K562 treated with DMSO at 1 percent for 12 hours (cell line): ENCODE data around the gene SPRN. TPM values are rescaled to one million over a fixed set of nuclear protein-coding genes. Genes with fewer than 3 reads are reported as not detected.

Source experiments
- total RNA-seq: library from RNA; unstranded; fragments of 300-600 nt; gene quantifications from 2 replicates; pipeline ENCODE4 v1.2.3, GENCODE V29; 2022; ENCODE audit not compliant: insufficient read depth

SPRN gene, protein sequence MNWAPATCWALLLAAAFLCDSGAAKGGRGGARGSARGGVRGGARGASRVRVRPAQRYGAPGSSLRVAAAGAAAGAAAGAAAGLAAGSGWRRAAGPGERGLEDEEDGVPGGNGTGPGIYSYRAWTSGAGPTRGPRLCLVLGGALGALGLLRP
- total RNA-seq: 0.68 and 2.4 TPM in 2 replicates

DNA sequence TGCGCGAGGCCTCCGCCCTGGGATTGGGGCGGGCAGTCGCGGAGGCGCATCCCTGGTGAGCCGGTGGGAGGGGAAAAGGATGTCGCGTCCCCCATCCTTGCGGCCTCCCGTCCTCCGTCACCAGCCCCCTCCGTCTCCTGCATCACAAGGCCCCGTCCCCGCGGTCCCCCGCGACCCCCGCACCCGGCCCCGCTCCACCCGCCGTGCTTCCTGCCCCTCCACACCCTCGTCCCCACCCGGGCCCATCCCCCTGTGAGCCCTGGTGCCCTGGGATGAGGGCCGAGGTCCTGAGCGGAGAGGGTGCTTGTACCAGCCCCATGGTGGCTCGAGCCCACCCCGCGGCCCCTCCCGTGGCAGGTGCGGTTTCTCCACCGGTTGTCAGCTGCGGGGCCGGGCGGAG lies at the start of gene SPRN:
SPRN (minus strand) TSS at position 25 of the 400 bp plus-strand sequence. CDS start 944 bp downstream, outside the sequence.

DNA sequence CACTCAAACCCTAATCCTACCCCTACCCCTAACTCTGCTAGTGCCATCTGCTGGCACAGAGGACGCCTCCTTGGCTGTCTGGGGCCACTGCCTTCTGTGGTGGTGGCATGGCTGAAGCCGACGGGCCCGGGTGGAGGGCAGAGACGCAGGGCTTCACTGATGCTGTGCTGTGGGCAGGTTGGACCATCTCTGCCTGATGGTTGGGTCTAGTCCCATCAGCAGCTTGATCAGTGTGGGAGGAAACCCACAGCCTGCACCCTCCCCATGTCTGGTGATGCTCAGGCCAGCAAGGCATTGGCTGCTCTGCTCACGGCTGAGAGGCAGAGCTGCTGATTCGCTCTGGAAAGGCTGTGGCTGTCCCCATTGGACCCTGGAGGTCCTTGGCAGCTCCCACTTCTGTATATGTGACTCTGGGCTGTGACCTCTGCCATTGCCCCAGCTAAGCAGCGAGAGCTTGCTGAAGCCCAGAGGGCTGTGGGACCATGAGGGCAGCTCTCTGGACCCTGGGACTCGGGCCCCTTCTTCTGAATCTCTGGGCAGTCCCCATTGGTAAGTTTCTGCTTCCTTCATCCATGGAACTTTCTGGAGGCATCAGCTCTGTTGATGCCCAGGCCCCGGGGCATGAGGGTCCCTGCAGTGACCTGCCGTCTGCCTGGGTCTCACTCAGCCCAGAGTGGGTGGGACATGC lies 29.2 kb upstream of the SPRN start, which contains the start of gene SCART1:
SCART1 (plus strand) TSS at position 430 of the 688 bp plus-strand sequence; CDS start at position 483, 53 bp downstream.

GRCh38 chr10:133394064-133394663 lies 30.3 kb downstream of the SPRN start, which contains the start of gene MTG1:
MTG1 (plus strand) TSS chr10:133394157; CDS start chr10:133394221, 64 bp downstream.

DNA sequence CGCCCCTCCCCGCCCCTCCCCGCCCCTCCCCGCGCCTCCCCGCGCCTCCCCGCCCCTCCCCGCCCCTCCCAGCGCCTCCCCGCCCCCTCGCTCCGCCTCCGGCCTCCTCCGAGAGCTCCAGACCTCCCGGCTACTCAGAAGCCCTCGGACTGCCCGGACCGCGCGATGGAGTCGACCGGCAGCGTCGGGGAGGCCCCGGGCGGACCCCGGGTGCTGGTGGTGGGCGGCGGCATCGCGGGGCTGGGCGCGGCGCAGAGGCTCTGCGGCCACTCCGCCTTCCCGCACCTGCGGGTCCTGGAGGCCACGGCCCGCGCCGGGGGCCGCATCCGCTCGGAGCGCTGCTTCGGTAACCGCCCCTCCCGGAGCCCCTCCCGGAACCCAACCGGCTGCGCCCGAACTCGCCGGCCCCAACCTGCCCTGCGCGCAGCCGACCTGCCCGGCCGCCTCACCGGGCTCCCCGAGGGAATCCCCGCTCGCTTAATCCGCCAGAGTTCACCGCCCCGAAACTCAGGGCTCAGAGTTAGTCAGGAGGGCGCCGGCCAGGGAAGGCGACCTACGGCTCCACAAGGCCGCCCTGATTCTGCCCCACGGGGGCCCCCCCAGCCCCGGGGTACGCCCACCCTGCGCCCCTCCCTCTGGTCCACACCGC lies 45.1 kb downstream of the SPRN start, which contains the start of gene PAOX:
PAOX (plus strand) TSS at position 111 of the 649 bp plus-strand sequence; CDS start at position 166, 55 bp downstream.

GRCh38 chr10:133373174-133374090 lies 51.0 kb downstream of the SPRN start, which contains the start of gene ECHS1:
ECHS1 (minus strand) TSS chr10:133373354; CDS start chr10:133373333, 21 bp downstream.

Other genes starting within 250 kb of the SPRN start
- gene UTF1, start 194.4 kb downstream of the SPRN start, total RNA-seq: not detected in 2 replicates
- gene VENTX, start 186.8 kb downstream of the SPRN start, total RNA-seq: 0.27 and 0.68 TPM in 2 replicates
- gene ADAM8, start 147.8 kb downstream of the SPRN start, total RNA-seq: 3.5 and 5.1 TPM in 2 replicates
- gene TUBGCP2, start 115.8 kb downstream of the SPRN start, total RNA-seq: 24.0 and 45.6 TPM in 2 replicates
- gene ZNF511, start 115.7 kb downstream of the SPRN start, total RNA-seq: 48.4 and 51.7 TPM in 2 replicates
- not detected in 2 replicates for gene CALY, start 87.7 kb downstream of the SPRN start, total RNA-seq
- not detected in 2 replicates for gene PRAP1, start 77.3 kb downstream of the SPRN start, total RNA-seq
- gene FUOM, start 66.6 kb downstream of the SPRN start, total RNA-seq: 15.8 and 25.6 TPM in 2 replicates
- gene ECHS1, start 51.3 kb downstream of the SPRN start, total RNA-seq: 83.9 and 92.5 TPM in 2 replicates
- 5.8 and 6.5 TPM in 2 replicates for gene PAOX, start 45.4 kb downstream of the SPRN start, total RNA-seq
- gene MTG1, start 30.5 kb downstream of the SPRN start, total RNA-seq: 24.9 and 27.5 TPM in 2 replicates
- gene SCART1, start 29.3 kb upstream of the SPRN start, total RNA-seq: 2.0 and 5.6 TPM in 2 replicates
- 0.41 and 1.5 TPM in 2 replicates for gene CYP2E1, start 102.7 kb upstream of the SPRN start, total RNA-seq
- gene SYCE1, start 141.0 kb upstream of the SPRN start, total RNA-seq: not detected in 2 replicates
- 0.40 TPM in 1 of 2 replicates, not detected in the other for gene FRG2B, start 202.2 kb upstream of the SPRN start, total RNA-seq